Activated T-cell treated with anti-CD3 and anti-CD28 coated beads, Interleukin-2, amount 50 U/mL, for 4 hours (primary cell): ENCODE results near the gene CRK. TPM values are rescaled to one million over a fixed set of nuclear protein-coding genes. Genes with fewer than 3 reads are reported as not detected.
A peak's percentile ranks its signal among the peaks of the same experiment; 100 is the strongest.
"Not testable (repeated sequence)": the region's sequence is repeated elsewhere in the genome, so short reads cannot be mapped to it uniquely, and the experiment has no call there.

Experiments
- ATAC-seq, 2 donors: fragments of 200-7000 bp; cut with Tn5 transposase; one replicate each; pipeline ENCODE4 v1.10.0; 2021
- DNase-seq: peaks from one replicate; pipeline ENCODE4 v3.0.0-alpha.2; 2020
- H3K27me3 Mint-ChIP-seq: one replicate; pipeline ENCODE4 v1.8.0; 2021; ENCODE audit warnings: low read depth, mixed read lengths
- H3K36me3 Mint-ChIP-seq: one replicate; pipeline ENCODE4 v1.8.0; 2022; ENCODE audit warnings: mixed read lengths; ENCODE audit not compliant: insufficient read depth
- H3K4me1 Mint-ChIP-seq: one replicate; pipeline ENCODE4 v1.8.0; 2021; ENCODE audit warnings: low read depth, mixed read lengths
- H3K4me3 Mint-ChIP-seq: one replicate; pipeline ENCODE4 v1.8.0; 2021; ENCODE audit warnings: mild to moderate bottlenecking, moderate library complexity, mixed read lengths
- H3K9me3 Mint-ChIP-seq: one replicate; pipeline ENCODE4 v1.8.0; 2021; ENCODE audit warnings: mixed read lengths
- total RNA-seq, 3 donors: library from RNA; stranded (reverse); gene quantifications; one replicate each; pipeline ENCODE4 v1.2.1, GENCODE V29; 2021

CRK gene
- total RNA-seq, 3 donors from 2014 or later: 21.0 to 22.4 (median 22.0) TPM

DNA sequence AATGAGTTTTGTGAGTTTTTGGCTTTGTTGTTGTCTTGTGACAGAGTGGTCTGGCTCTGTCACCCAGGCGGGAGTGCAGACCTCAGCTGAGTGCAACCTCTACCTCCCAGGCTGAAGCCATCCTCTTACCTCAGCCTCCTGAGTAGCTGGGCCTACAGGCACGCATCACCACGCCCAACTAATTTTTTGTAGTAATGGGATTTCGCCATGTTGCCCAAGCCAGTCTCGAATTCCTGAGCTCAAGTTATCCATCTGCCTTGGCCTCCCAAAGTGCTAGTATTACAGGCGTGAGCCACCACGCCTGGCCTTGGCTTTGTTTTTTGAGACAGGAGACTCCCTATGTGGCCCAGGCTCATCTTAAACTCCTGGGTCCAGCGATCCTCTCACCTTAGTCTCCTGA lies 15.1 kb downstream of the CRK start:
- DNase-seq: no peak
- peaks cover 16% of the 10 kb centered on the region for H3K4me1 Mint-ChIP-seq
- no peak overlapping the region for H3K4me3 Mint-ChIP-seq
- peaks cover 13% of the 10 kb centered on the region for H3K36me3 Mint-ChIP-seq
- H3K27me3 Mint-ChIP-seq: no peaks in the 10 kb centered on the region
- ATAC-seq: no peak
- no peaks in the 10 kb centered on the region for H3K9me3 Mint-ChIP-seq

DNA sequence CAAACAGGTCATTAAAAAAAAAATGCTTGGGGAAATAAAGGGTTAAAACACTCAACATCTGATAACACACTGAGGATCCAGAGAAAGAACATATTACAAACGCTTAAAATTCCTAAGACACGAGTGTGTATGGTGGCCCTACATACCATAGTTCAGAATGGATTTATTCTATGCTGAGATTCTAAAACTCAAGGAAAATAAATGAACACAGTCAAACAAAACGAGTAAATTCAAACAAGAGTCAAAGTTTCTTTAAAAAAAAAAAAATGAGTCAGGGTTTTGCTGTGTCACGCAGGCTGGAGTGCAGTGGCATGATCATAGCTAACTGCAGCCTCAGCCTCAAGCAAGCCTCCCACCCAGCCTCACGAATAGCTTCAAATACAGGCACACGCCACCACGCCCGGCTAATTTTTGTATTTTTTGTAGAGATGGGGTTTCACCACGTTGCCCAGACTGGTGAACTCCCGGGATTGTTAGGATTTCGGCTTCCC lies 17.4 kb downstream of the CRK start:
- Mint-ChIP-seq H3K36me3 (peaks cover 17% of the 10 kb centered on the region), H3K4me3 (no peak overlapping the region), H3K9me3 (no peaks in the 10 kb centered on the region), H3K27me3 (no peaks in the 10 kb centered on the region), H3K4me1 (peaks cover 15% of the 10 kb centered on the region)
- DNase-seq: no peak
- ATAC-seq: no peak

DNA sequence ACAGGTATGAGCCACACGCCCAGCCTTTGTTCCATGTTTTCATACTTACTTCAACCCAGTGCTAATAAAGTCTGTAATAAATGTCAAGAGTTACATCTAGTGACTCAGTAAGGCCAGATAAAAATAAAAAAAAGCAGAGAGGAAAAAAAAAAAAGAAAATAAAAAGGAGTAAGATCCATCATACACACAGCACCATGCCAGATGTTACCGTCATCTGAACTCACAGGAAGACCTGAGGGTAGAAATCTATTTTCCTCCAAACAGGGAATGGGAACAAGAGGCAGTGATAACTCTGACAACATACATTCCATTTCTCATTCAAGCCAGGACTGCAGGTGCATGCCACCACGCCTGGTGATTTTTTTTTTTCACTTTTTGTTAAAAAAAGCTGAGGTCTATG lies 20.7 kb downstream of the CRK start:
- ATAC-seq (no peak), DNase-seq (no peak)
- peaks cover 28% of the 10 kb centered on the region for H3K36me3 Mint-ChIP-seq
- no peaks in the 10 kb centered on the region for H3K9me3 Mint-ChIP-seq
- H3K27me3 Mint-ChIP-seq: no peaks in the 10 kb centered on the region
- no peak overlapping the region for H3K4me3 Mint-ChIP-seq
- peaks cover 29% of the 10 kb centered on the region for H3K4me1 Mint-ChIP-seq

- H3K4me1 Mint-ChIP-seq: peaks cover 27% of the 10 kb centered on the region
- H3K27me3 Mint-ChIP-seq: no peaks in the 10 kb centered on the region
- no peak for DNase-seq
- H3K36me3 Mint-ChIP-seq: peaks cover 28% of the 10 kb centered on the region
- H3K9me3 Mint-ChIP-seq: no peaks in the 10 kb centered on the region
- H3K4me3 Mint-ChIP-seq: no peak overlapping the region
- ATAC-seq: no peak
These were observed 21.9 kb downstream of the CRK start for GRCh38 chr17:1434150-1434549.

DNA sequence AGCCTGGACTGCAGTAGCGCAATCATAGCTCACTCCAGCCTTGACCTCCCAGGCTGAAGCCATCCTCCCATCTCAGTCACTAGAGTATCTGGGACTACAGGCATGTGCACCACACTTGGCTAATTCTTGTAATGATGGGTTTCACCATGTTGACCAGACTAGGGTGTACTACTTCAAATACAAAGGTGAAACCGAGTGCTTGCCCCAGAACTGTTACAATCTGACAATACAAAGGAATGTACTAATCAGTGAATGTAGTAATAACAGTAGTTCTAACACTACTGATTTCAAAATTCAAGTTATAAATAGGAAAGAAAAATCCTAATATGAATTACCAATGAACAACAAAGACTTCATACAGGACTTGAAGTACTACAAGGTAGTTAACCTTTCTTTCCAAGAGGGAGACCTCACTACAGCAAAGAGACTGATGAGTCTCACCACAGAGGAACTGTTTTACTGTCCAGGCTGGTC lies 24.4 kb downstream of the CRK start:
- H3K4me1 Mint-ChIP-seq: peaks cover 18% of the 10 kb centered on the region
- DNase-seq: no peak
- no peaks in the 10 kb centered on the region for H3K9me3 Mint-ChIP-seq
- H3K27me3 Mint-ChIP-seq: no peaks in the 10 kb centered on the region
- ATAC-seq: peak; percentile 67 to 75
- peaks cover 27% of the 10 kb centered on the region for H3K36me3 Mint-ChIP-seq
- H3K4me3 Mint-ChIP-seq: no peak overlapping the region

- H3K27me3 Mint-ChIP-seq: no peaks in the 10 kb centered on the region
- H3K36me3 Mint-ChIP-seq: peaks cover 19% of the 10 kb centered on the region
- no peak for ATAC-seq
- DNase-seq: no peak
- no peak overlapping the region for H3K4me3 Mint-ChIP-seq
- H3K9me3 Mint-ChIP-seq: no peaks in the 10 kb centered on the region
- peaks cover 12% of the 10 kb centered on the region for H3K4me1 Mint-ChIP-seq
These were observed 32.4 kb downstream of the CRK start for GRCh38 chr17:1423456-1424135.

GRCh38 chr17:1422885-1423284 lies 33.1 kb downstream of the CRK start:
- no peaks in the 10 kb centered on the region for H3K9me3 Mint-ChIP-seq
- peaks cover 12% of the 10 kb centered on the region for H3K4me1 Mint-ChIP-seq
- no peak overlapping the region for H3K4me3 Mint-ChIP-seq
- ATAC-seq (peak in 1 of 2 donors; percentile 63), DNase-seq (peak; percentile 7)
- peaks cover 20% of the 10 kb centered on the region for H3K36me3 Mint-ChIP-seq
- no peaks in the 10 kb centered on the region for H3K27me3 Mint-ChIP-seq

GRCh38 chr17:1421470-1421869 lies 34.6 kb downstream of the CRK start:
- Mint-ChIP-seq H3K27me3 (no peaks in the 10 kb centered on the region), H3K4me3 (no peak overlapping the region), H3K4me1 (peaks cover 12% of the 10 kb centered on the region), H3K9me3 (no peaks in the 10 kb centered on the region), H3K36me3 (peaks cover 21% of the 10 kb centered on the region)
- ATAC-seq (no peak), DNase-seq (no peak)

- ATAC-seq: no peak
- Mint-ChIP-seq H3K4me1 (peaks cover 12% of the 10 kb centered on the region), H3K36me3 (peaks cover 21% of the 10 kb centered on the region), H3K4me3 (no peak overlapping the region), H3K27me3 (no peaks in the 10 kb centered on the region), H3K9me3 (no peaks in the 10 kb centered on the region)
- no peak for DNase-seq
These were observed 35.1 kb downstream of the CRK start for GRCh38 chr17:1420981-1421380.

DNA sequence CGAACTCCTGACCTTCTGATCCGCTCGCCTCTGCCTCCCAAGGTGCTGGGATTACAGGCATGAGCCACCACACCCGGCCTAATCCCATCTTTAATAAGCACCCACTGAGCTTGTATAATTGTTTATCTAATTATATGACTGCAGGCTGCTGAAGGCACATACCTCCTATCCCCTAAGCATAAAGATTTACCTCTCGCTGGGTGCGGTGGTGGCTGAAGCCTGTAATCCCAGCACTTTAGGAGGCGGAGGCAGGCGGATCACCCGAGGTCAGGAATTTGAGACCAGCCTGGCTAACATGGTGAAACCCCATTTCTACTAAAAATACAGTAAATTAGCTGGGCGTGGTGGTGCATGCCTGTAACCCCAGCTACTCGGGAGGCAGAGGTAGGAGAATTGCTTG lies 35.9 kb downstream of the CRK start:
- Mint-ChIP-seq H3K36me3 (peaks cover 21% of the 10 kb centered on the region), H3K4me3 (no peak overlapping the region), H3K4me1 (peaks cover 12% of the 10 kb centered on the region), H3K27me3 (no peaks in the 10 kb centered on the region), H3K9me3 (no peaks in the 10 kb centered on the region)
- DNase-seq: no peak
- no peak for ATAC-seq

- not testable (repeated sequence) for H3K27me3 Mint-ChIP-seq, ATAC-seq, H3K4me1 Mint-ChIP-seq, H3K9me3 Mint-ChIP-seq, DNase-seq, H3K4me3 Mint-ChIP-seq
- H3K36me3 Mint-ChIP-seq: peaks cover 19% of the 10 kb centered on the region
These were observed 37.6 kb downstream of the CRK start for GRCh38 chr17:1418476-1418875.

DNA sequence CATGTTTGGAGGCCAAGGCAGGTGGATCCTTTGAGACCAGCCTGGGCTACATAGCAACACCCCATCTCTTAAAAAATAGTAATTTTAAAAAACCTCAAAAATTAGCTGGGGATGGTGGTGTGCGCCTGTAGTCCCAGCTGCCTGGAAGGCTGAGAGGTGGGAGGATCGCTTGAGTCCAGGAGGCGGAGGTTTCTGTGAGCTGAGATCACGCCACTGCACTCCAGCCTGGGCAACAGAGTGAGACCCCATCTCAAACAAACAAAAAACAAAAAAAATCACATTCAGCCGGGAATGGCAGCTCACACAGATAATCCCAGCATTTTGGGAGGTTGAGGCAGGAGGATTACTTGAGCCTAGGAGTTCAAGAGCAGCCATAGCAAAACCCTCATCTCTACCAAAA lies 39.6 kb downstream of the CRK start:
- H3K4me1 Mint-ChIP-seq: no peaks in the 10 kb centered on the region
- H3K27me3 Mint-ChIP-seq: no peaks in the 10 kb centered on the region
- H3K36me3 Mint-ChIP-seq: peaks cover 10% of the 10 kb centered on the region
- H3K4me3 Mint-ChIP-seq: no peak overlapping the region
- DNase-seq: no peak
- ATAC-seq: no peak
- no peaks in the 10 kb centered on the region for H3K9me3 Mint-ChIP-seq

GRCh38 chr17:1414634-1415033 lies 41.4 kb downstream of the CRK start:
- no peak overlapping the region for H3K4me3 Mint-ChIP-seq
- H3K9me3 Mint-ChIP-seq: no peaks in the 10 kb centered on the region
- ATAC-seq: no peak
- H3K36me3 Mint-ChIP-seq: peaks cover 5% of the 10 kb centered on the region
- H3K4me1 Mint-ChIP-seq: no peaks in the 10 kb centered on the region
- H3K27me3 Mint-ChIP-seq: no peaks in the 10 kb centered on the region
- no peak for DNase-seq

DNA sequence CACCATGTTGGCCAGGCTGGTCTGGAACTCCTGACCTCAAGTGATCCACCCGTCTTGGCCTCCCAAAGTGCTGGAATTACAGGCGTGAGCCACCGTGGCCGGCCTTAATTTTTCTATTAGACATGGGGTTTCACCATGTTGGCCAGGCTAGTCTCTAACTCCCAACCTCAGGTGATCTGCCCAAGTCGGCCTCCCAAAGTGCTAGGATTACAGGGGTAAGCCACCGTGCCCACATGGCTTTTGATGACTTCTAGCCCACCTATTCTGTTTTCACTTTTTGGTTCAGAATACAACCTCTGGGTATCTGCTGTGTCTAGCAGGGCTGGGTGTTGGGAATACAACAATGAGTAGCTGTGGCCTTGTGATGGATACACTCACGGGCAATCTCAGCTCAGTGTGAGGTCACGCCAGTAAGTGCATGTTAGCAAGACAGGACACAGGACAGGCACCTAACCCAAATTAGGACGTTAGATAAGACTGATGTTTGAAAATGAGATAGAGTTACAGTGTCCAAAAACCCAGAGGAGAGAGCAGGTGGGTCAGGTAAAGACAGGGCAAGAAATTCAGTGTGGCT lies 41.9 kb downstream of the CRK start:
- peaks cover 5% of the 10 kb centered on the region for H3K36me3 Mint-ChIP-seq

DNA sequence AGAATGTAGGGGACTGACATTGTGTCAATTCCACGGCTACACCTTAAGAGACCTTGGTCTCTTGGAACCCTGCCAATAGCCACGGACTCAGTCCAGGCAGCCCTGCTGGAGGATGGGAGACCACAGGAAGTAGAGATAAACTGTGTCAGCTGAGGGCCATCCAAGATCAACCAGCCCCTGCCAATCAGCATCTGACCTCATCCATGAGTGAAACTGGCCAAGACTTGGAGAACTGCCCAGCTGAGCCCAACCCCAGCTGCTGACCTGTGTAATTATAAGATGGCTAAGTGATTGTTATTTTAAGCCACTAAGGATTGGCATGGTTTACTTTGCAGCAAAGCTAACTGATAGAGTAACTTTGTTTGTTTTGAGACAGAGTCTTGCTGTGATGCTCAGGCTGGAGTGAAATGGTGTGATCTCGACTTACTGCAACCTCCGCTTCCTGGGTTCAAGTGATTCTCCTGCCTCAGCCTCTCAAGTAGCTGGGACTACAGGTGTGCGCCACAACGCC lies 42.7 kb downstream of the CRK start:
- H3K4me1 Mint-ChIP-seq: no peaks in the 10 kb centered on the region
- no peak for DNase-seq
- ATAC-seq: no peak
- H3K9me3 Mint-ChIP-seq: no peaks in the 10 kb centered on the region
- peaks cover 5% of the 10 kb centered on the region for H3K36me3 Mint-ChIP-seq
- H3K27me3 Mint-ChIP-seq: no peaks in the 10 kb centered on the region
- H3K4me3 Mint-ChIP-seq: no peak overlapping the region

More for the DNA sequence above, 41.9 kb downstream of the CRK start:
- Mint-ChIP-seq H3K4me3 (no peak overlapping the region), H3K27me3 (no peaks in the 10 kb centered on the region), H3K9me3 (no peaks in the 10 kb centered on the region), H3K4me1 (no peaks in the 10 kb centered on the region)
- no peak for ATAC-seq
- DNase-seq: no peak
